OCI-LY7 (cell line): ENCODE measurements around the gene RNASEH2A. TPM values are rescaled to one million over a fixed set of nuclear protein-coding genes. Genes with fewer than 3 reads are reported as not detected.

Experiments used
- BruUV-seq: library from RNA; stranded (reverse); fragments of 400-500 nt; replicated peaks from 2 replicates; lab custom pipeline; 2021; lab: Mats Ljungman, UMichigan
- CTCF ChIA-PET: fragments of 300-600 bp; sonication (Branson Sonifier 250); formaldehyde crosslinking; loops from one replicate; lab custom pipeline; 2022; ENCODE audit warnings: antibody characterized with exemption; ENCODE audit not compliant: unreplicated experiment; lab: Charles Lee
- POLR2A ChIA-PET: fragments of 300-600 bp; sonication (Branson Sonifier 250); formaldehyde crosslinking; loops from one replicate; lab custom pipeline; 2022; ENCODE audit warnings: antibody characterized with exemption; lab: Charles Lee
- DNase-seq: peaks from one replicate; pipeline ENCODE4 v3.0.0-alpha.2; 2015; ENCODE audit warnings: low spot score
- H2AFZ ChIP-seq: fragments of 200-600 bp; sonication (generic), shearing (Covaris generic); 2 replicates; pipeline ENCODE4 v1.6.1; 2014; ENCODE audit warnings: mild to moderate bottlenecking, antibody characterized with exemption, low read length, moderate library complexity
- H3K27ac ChIP-seq: fragments of 200-600 bp; sonication (generic); 2 replicates; pipeline ENCODE4 v1.5.1; 2014; ENCODE audit warnings: mixed run types, low read depth, mild to moderate bottlenecking, moderate library complexity, low read length, inconsistent platforms; ENCODE audit not compliant: poor library complexity, severe bottlenecking
- H3K36me3 ChIP-seq: fragments of 200-600 bp; sonication (generic); 2 replicates; pipeline ENCODE4 v1.6.1; 2014; ENCODE audit warnings: mild to moderate bottlenecking, antibody characterized with exemption, low read length, moderate library complexity, mixed read lengths; ENCODE audit not compliant: insufficient read depth
- H3K4me1 ChIP-seq: fragments of 200-600 bp; sonication (generic); 2 replicates; pipeline ENCODE4 v1.5.1; 2014; ENCODE audit warnings: mild to moderate bottlenecking, low read length; ENCODE audit not compliant: insufficient read depth, poor library complexity, severe bottlenecking
- H3K4me2 ChIP-seq: fragments of 200-600 bp; sonication (generic); 2 replicates; pipeline ENCODE4 v1.6.1; 2014; ENCODE audit warnings: mild to moderate bottlenecking, low read length
- H3K4me3 ChIP-seq: fragments of 200-600 bp; sonication (generic); 2 replicates; pipeline ENCODE4 v1.5.1; 2014; ENCODE audit warnings: mild to moderate bottlenecking, low read depth, low read length; ENCODE audit not compliant: poor library complexity, severe bottlenecking
- H3K79me2 ChIP-seq: fragments of 200-600 bp; sonication (generic); 2 replicates; pipeline ENCODE4 v1.6.1; 2016; ENCODE audit warnings: low read depth, mild to moderate bottlenecking, low read length, moderate library complexity, mixed read lengths; ENCODE audit not compliant: insufficient read depth
- H3K9me2 ChIP-seq: fragments of 200-600 bp; sonication (generic); 2 replicates; pipeline ENCODE4 v1.6.1; 2016; ENCODE audit warnings: mild to moderate bottlenecking, low read length, mixed read lengths; ENCODE audit not compliant: insufficient read depth
- H3K9me3 ChIP-seq: fragments of 200-600 bp; sonication (generic); 2 replicates; pipeline ENCODE4 v1.6.1; 2014; ENCODE audit warnings: mild to moderate bottlenecking, mixed run types, low read length, mixed read lengths
- H4K20me1 ChIP-seq: fragments of 200-600 bp; sonication (generic); 2 replicates; pipeline ENCODE4 v1.6.1; 2014; ENCODE audit warnings: mild to moderate bottlenecking, antibody characterized with exemption, low read length, moderate library complexity, mixed read lengths; ENCODE audit not compliant: insufficient read depth
- EZH2phosphoT487 ChIP-seq: fragments of 200-600 bp; sonication (generic); IDR thresholded peaks from 2 replicates; pipeline ENCODE4 v1.6.1; 2018; ENCODE audit warnings: low read depth, borderline replicate concordance, mild to moderate bottlenecking, mixed run types, antibody characterized with exemption, low read length, moderate library complexity, mixed read lengths
- intact Hi-C: fragments of 100-400 bp; cut with micrococcal nuclease; formaldehyde crosslinking; loops from one replicate; pipeline ENCODE4 v1.10.0; 2022; ENCODE audit not compliant: unreplicated experiment
- total RNA-seq, 2 experiments: library from RNA; depleted of rRNA in 1 of 2; stranded (reverse); fragments of >200 nt in 1 of 2; shearing (Covaris generic) in 1 of 2; gene quantifications; 2 replicates each; pipeline ENCODE4 v1.2.3, GENCODE V29; 2014 to 2022
- TF ChIP-seq, protein P1 (sequence below): fragments of 200-600 bp; sonication (generic); conservative IDR thresholded peaks from 2 replicates; pipeline ENCODE4 v1.5.1; 2014; ENCODE audit warnings: mild to moderate bottlenecking, antibody characterized with exemption, low read length, moderate library complexity, mixed read lengths

Gene RNASEH2A
- total RNA-seq, 2 experiments from 2014 or later = 86.0 to 115 TPM

DNA sequence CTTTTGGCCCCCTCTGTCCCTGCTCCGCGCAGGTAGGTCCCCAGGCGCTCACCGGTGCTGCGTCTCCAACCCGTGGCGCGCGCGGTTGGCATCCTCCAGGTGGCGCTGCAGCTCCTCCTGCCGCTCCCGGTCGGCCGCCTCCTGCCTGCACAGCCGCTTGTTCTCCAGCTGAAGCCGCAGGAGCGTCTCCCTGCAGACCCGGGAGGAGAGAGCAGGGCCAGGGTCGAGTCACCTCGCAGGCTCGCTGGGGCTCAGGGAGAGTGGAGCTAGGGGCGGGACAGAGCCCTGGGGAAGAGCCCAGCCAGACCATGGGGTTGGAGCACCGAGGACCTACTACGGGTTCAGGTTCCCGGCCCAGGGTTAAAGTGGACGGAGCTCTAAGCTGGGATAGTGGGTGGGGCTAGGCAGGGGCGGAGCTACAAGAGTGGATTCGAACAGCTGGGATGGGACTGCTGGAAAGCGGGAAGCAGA is 40.3 kb upstream of the RNASEH2A start:
- Histone ChIP-seq H2AFZ (no peak overlapping the region), H3K4me3 (peak overlapping the region; percentile 17), H3K4me2 (peak overlapping the region; percentile 56), H3K4me1 (no peaks in the 10 kb centered on the region), H3K9me3 (no peaks in the 10 kb centered on the region), H3K36me3 (no peaks in the 10 kb centered on the region), H3K79me2 (no peaks in the 10 kb centered on the region), H3K27ac (no peak overlapping the region), H3K9me2 (no peaks in the 10 kb centered on the region), H4K20me1 (no peaks in the 10 kb centered on the region)
- intact Hi-C loops = loop anchor here (2.0 kb wide), 1 partner anchor 81 kb away; no protein-coding TSS in a partner anchor
- ChIA-PET POLR2A (interaction anchor here (0.8 kb wide), 1 partner anchor 27 kb away, joined by 3 read pairs; no protein-coding TSS in a partner anchor), CTCF (interaction anchor here (0.5 to 1.1 kb wide), 5 partner anchors 26 to 927 kb away, joined by 3 to 7 read pairs (median 3); no protein-coding TSS in a partner anchor)
- DNase-seq = peak; percentile 77
- TF ChIP-seq EZH2phosphoT487 = no peak
- TF ChIP-seq, protein P1, sequence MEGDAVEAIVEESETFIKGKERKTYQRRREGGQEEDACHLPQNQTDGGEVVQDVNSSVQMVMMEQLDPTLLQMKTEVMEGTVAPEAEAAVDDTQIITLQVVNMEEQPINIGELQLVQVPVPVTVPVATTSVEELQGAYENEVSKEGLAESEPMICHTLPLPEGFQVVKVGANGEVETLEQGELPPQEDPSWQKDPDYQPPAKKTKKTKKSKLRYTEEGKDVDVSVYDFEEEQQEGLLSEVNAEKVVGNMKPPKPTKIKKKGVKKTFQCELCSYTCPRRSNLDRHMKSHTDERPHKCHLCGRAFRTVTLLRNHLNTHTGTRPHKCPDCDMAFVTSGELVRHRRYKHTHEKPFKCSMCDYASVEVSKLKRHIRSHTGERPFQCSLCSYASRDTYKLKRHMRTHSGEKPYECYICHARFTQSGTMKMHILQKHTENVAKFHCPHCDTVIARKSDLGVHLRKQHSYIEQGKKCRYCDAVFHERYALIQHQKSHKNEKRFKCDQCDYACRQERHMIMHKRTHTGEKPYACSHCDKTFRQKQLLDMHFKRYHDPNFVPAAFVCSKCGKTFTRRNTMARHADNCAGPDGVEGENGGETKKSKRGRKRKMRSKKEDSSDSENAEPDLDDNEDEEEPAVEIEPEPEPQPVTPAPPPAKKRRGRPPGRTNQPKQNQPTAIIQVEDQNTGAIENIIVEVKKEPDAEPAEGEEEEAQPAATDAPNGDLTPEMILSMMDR = peak; percentile 87
- no TSS peak for BruUV-seq

DNA sequence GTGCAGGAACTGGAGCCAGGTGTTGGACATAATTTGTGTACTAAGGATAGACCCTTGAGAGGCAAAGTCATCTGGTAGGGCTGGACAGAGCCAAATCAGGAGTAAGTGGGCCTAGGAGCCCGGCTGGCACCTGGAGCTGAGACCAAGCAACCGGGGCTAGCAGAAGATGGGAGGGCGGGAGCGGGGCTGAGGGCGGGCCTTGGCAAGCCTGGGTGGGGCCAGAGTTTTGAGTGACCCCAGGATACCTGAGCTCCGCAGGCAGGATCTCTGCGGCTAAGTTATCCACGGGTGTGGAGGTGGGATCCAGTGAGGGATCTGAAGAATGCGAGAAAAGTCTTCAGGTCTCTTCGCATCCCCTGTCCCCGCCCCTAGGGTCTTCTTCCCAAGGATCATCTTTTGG is 39.2 kb upstream of the RNASEH2A start:
- no TSS peak for BruUV-seq
- no peaks in the 10 kb centered on the region for H3K9me2 ChIP-seq
- no peaks in the 10 kb centered on the region for H3K4me1 ChIP-seq
- ChIA-PET POLR2A (no interaction called here), CTCF (interaction anchor here (0.9 to 1.1 kb wide), 2 partner anchors 29 to 36 kb away, joined by 4 to 7 read pairs; no protein-coding TSS in a partner anchor)
- no peaks in the 10 kb centered on the region for H3K36me3 ChIP-seq
- TF ChIP-seq, protein P1 = no peak
- no peak for TF ChIP-seq EZH2phosphoT487
- no peak overlapping the region for H3K27ac ChIP-seq
- H2AFZ ChIP-seq = no peak overlapping the region
- no peak overlapping the region for H3K4me2 ChIP-seq
- no peak for DNase-seq
- no peak overlapping the region for H3K4me3 ChIP-seq
- no peaks in the 10 kb centered on the region for H3K9me3 ChIP-seq
- intact Hi-C loops = loop anchor here (2.0 kb wide), 1 partner anchor 80 kb away; no protein-coding TSS in a partner anchor
- no peaks in the 10 kb centered on the region for H3K79me2 ChIP-seq
- H4K20me1 ChIP-seq = no peaks in the 10 kb centered on the region

DNA sequence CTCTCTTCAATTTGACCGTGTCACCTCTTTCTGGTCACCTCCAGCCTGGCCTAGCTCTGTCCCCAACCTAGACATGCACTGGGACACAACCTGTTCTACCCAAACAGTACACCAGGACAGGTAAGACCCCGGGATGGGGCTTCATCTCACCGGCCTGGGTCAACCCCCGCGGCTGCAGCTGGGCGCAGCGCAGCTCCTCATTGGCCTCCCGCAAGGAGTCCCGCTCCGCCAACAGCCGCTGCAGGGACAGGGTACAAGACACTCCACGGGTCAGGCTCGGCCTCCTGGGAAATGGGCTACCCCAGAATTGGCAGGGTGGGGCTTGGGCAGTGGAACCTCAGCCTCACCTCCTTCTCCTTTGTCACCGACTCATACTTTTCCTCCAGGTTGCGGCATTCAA is 38.7 kb upstream of the RNASEH2A start:
- no peaks in the 10 kb centered on the region for H4K20me1 ChIP-seq
- DNase-seq = no peak
- no peaks in the 10 kb centered on the region for H3K9me3 ChIP-seq
- intact Hi-C loops = loop anchor here (2.0 kb wide), 1 partner anchor 79 kb away; no protein-coding TSS in a partner anchor
- ChIA-PET POLR2A (no interaction called here), CTCF (interaction anchor here (0.9 kb wide), 1 partner anchor 29 kb away, joined by 4 read pairs; no protein-coding TSS in a partner anchor)
- no peaks in the 10 kb centered on the region for H3K9me2 ChIP-seq
- H3K4me1 ChIP-seq = no peaks in the 10 kb centered on the region
- H3K79me2 ChIP-seq = no peaks in the 10 kb centered on the region
- no peak for TF ChIP-seq EZH2phosphoT487
- TF ChIP-seq, protein P1 = no peak
- H3K4me3 ChIP-seq = no peak overlapping the region
- no peak overlapping the region for H3K4me2 ChIP-seq
- H3K36me3 ChIP-seq = no peaks in the 10 kb centered on the region
- H2AFZ ChIP-seq = no peak overlapping the region
- H3K27ac ChIP-seq = no peak overlapping the region
- no TSS peak for BruUV-seq
